IPS-20b (cell line): ENCODE measurements around the gene TTC19.
A peak's percentile ranks its signal among the peaks of the same experiment; 100 is the strongest.

Experiments used
- H3K27ac ChIP-seq: one replicate; pipeline ENCODE4 v1.5.1; 2013; ENCODE audit warnings: low read length
- H3K27me3 ChIP-seq: 2 replicates; pipeline ENCODE4 v1.6.1; 2013; ENCODE audit warnings: mild to moderate bottlenecking, low read length, inconsistent platforms; ENCODE audit not compliant: insufficient read depth
- H3K36me3 ChIP-seq: 2 replicates; pipeline ENCODE4 v1.6.1; 2013; ENCODE audit warnings: low read depth, mild to moderate bottlenecking, inconsistent platforms, low read length, moderate library complexity; ENCODE audit not compliant: insufficient read depth
- H3K4me1 ChIP-seq: 2 replicates; pipeline ENCODE4 v1.6.1; 2013; ENCODE audit warnings: mild to moderate bottlenecking, control low read depth, inconsistent platforms, low read length, moderate library complexity; ENCODE audit not compliant: insufficient read depth
- H3K4me3 ChIP-seq: 2 replicates; pipeline ENCODE4 v1.5.1; 2013; ENCODE audit warnings: mild to moderate bottlenecking, low read length, inconsistent platforms
- H3K9ac ChIP-seq: 2 replicates; pipeline ENCODE4 v1.6.1; 2013; ENCODE audit warnings: low read depth, mild to moderate bottlenecking, inconsistent platforms, low read length, moderate library complexity
- H3K9me3 ChIP-seq: 2 replicates; pipeline ENCODE4 v1.6.1; 2013; ENCODE audit warnings: mild to moderate bottlenecking, low read depth, low read length, inconsistent platforms; ENCODE audit not compliant: insufficient read depth

Gene TTC19

DNA sequence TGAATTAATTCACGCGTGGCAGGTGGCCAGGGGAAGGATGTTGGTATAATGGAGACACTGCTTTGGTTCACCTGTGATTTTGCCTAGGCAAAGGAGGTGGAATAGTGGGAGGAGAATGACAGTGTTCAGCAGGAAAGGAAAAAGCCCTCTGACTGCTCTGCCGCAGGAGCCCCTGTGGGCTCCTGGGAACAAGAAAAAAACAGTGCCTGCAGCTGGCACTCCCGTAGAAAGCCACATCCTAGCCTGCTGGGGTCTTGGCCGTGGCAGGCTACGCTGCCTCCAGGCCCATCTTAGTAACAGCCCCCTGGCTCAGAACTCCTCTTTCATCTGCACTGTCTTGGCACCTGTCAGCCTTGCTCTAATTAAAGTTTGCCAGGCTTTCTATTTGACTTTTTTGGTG lies 34.1 kb upstream of the TTC19 start:
- H3K4me1 ChIP-seq, result peaks cover 36% of the 10 kb centered on the region
- peak overlapping the region; percentile 89; the same call in 1 of the 2 replicates for H3K9ac ChIP-seq
- H3K4me3 ChIP-seq, result peak overlapping the region; percentile 60; the same call in 1 of the 2 replicates
- no peaks in the 10 kb centered on the region for H3K27me3 ChIP-seq
- H3K9me3 ChIP-seq, result no peaks in the 10 kb centered on the region
- H3K27ac ChIP-seq, result peak overlapping the region; percentile 90
- H3K36me3 ChIP-seq, result no peaks in the 10 kb centered on the region

DNA sequence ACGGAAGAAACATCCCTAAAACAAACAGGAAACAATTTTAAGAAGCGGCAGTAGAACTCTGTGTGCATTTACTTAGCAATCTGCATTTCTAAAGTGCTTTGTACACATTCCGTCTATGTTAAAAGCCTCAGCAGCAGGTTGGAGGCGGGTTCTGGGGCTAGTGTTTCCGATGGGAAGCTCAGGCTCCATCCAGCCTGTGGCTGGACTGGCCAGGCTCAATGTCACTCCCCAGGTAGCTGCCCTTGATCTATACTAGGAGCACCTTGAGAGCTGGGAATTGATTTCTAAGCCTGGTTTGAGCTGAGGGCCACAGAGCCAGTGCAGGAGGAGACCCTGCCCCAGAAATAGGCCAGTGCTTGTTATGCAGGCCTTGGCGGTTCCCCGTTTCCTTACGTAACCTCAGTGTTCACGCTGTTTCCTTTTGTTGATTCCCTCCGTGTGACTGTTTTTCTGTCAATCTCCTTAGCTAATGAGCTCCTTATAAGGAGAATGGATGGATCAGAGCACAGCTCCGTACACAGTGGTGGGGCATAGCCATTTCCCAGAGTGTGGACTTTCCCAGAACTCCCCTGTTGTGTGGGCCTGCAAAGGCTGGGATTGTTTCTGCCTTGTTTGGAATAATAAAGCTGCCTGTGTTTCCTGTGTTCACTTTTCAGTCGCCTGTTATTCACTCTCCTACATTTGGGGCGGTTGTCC lies 33.3 kb upstream of the TTC19 start:
- Histone ChIP-seq H3K4me3 (peak overlapping the region; percentile 60), H3K4me1 (peaks cover 43% of the 10 kb centered on the region), H3K9ac (peak overlapping the region; percentile 89), H3K9me3 (no peaks in the 10 kb centered on the region), H3K27me3 (no peaks in the 10 kb centered on the region), H3K36me3 (no peaks in the 10 kb centered on the region), H3K27ac (peak overlapping the region; percentile 99)

DNA sequence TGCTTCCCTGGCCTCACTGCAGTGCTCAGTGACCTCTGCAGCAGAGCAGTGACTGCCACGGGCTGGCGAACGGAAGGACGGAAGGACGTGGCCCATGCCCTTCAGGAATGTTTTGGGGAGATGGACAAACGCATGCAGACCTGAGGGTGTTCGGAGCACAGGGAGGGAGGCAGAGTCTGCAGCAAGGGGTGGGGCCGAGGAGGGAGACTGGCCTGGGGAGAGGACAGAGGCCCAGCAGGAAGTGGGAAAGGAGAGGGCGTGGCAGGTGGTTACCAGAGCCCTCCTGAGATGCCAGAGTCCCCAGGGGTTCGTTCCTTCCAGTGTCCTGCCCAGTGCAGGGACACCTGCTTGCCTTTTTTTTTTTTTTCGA lies 32.8 kb upstream of the TTC19 start:
- peak overlapping the region; percentile 89 for H3K9ac ChIP-seq
- H3K4me3 ChIP-seq, result peak overlapping the region; percentile 60
- H3K9me3 ChIP-seq, result no peaks in the 10 kb centered on the region
- H3K4me1 ChIP-seq, result peaks cover 44% of the 10 kb centered on the region
- no peaks in the 10 kb centered on the region for H3K36me3 ChIP-seq
- H3K27me3 ChIP-seq, result no peaks in the 10 kb centered on the region
- peak overlapping the region; percentile 99 for H3K27ac ChIP-seq

DNA sequence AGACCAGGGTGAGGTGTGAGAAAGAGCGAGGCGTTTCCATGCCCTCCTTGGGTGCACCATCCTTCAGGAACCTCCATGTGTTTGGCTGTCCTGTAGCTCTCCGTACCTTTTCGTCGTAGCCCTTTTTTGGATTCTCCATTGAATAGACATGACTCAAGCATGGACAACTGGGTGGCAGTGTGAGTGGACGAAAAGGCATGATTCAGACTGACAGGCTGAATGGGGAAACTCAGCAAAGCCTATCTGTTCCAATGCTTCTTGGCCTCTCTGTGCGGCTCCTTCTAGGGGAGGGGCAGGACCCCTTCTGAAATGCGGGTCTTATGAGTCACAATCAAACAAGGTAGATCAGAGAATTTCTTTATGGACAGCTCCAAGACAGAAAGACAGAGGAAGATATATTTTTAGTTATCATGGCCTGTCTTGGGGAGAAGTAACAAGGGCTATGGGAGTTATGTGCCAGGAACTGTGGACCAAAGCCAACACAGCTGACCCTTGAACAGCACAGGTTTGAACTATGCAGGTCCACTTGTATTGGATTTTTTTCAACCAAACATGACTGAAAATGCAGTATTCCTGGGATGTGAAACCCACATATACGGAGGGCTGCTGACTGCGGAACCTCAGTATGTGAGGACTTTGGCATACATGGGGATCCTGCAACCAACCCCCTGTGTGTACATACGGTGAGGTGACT lies 31.8 kb upstream of the TTC19 start:
- Histone ChIP-seq H3K9ac (peak overlapping the region; percentile 89; the same call in 1 of the 2 replicates), H3K4me3 (no peak overlapping the region)

DNA sequence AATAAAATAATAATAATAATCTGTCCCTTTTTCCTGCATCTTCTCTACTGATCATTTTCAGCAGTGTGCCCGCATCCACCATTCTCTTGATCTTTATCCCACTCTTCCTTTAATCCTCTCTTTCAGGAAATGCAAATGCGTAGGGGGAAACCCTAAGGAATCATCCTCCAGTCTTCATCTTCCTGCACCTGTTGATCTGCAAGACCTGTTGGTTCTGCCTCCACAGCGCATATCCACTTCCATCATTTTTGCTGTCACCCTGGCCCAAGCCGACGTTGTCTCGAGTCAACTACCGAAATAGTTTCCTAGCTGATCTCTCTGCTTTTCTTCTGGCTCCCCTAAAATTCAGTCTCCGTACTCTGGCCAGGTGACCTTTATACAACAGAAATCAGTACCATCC lies 30.2 kb upstream of the TTC19 start:
- H3K27me3 ChIP-seq, result no peaks in the 10 kb centered on the region
- no peak overlapping the region for H3K9ac ChIP-seq
- no peaks in the 10 kb centered on the region for H3K36me3 ChIP-seq
- H3K27ac ChIP-seq, result no peak overlapping the region
- no peaks in the 10 kb centered on the region for H3K9me3 ChIP-seq
- no peak overlapping the region for H3K4me3 ChIP-seq
- peaks cover 44% of the 10 kb centered on the region for H3K4me1 ChIP-seq

More for the DNA sequence above, 31.8 kb upstream of the TTC19 start:
- Histone ChIP-seq H3K4me1 (peaks cover 44% of the 10 kb centered on the region), H3K36me3 (no peaks in the 10 kb centered on the region), H3K27ac (peak overlapping the region; percentile 99), H3K27me3 (no peaks in the 10 kb centered on the region), H3K9me3 (no peaks in the 10 kb centered on the region)

DNA sequence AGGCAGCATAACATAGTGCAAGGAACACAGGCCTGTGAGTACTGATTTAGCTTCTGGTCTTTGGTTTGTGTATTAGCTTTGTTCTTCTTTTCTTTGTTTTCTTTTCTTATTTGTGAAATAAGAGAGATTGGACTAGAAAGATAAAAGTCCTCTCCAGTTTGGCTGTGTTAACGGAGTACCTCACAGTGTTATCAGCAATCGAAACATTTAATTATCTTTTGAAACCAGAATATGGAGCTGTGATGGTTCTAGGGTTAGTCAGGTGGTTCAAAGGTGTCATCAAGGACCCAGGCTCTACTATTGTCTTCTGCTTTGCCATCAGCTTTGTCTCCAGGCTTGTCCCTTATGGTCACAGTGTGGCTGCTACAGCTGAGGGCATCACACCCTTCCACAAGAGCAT lies 29.1 kb upstream of the TTC19 start:
- no peaks in the 10 kb centered on the region for H3K27me3 ChIP-seq
- no peak overlapping the region for H3K27ac ChIP-seq
- no peak overlapping the region for H3K4me3 ChIP-seq
- H3K9ac ChIP-seq, result no peak overlapping the region
- no peaks in the 10 kb centered on the region for H3K9me3 ChIP-seq
- peaks cover 38% of the 10 kb centered on the region for H3K4me1 ChIP-seq
- H3K36me3 ChIP-seq, result peaks cover 10% of the 10 kb centered on the region

DNA sequence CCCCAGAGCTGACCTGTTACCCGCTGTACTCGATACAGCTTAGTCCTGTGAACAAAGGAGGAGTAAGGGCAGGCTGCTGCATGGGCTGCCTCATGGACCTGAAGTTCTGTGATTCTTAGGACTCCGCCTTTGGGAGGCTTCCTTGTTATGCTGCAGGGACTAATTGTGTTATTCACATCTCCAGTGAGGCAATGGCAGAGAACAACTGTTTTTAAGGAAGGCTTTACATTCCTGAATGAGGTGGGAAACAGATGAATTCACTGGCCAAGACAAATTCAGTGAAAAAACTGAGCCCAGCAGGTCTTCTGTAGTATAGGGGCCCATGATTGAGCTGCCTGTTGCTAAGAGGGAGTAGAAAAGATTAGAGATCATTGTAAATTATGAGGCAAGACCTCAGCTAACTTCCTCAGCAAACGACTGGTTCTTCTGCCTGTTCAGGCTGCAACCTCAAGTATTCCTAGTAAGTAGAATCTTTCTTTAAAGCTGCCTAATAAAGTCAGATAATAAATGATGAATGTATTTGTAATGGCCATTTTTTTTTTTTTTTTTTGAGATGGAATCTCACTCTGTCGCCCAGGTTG lies 28.4 kb upstream of the TTC19 start:
- Histone ChIP-seq H3K4me1 (peaks cover 33% of the 10 kb centered on the region), H3K9ac (peak overlapping the region; percentile 17; the same call in 1 of the 2 replicates), H3K27ac (no peak overlapping the region), H3K9me3 (no peaks in the 10 kb centered on the region), H3K27me3 (no peaks in the 10 kb centered on the region), H3K36me3 (peaks cover 10% of the 10 kb centered on the region), H3K4me3 (no peak overlapping the region)

DNA sequence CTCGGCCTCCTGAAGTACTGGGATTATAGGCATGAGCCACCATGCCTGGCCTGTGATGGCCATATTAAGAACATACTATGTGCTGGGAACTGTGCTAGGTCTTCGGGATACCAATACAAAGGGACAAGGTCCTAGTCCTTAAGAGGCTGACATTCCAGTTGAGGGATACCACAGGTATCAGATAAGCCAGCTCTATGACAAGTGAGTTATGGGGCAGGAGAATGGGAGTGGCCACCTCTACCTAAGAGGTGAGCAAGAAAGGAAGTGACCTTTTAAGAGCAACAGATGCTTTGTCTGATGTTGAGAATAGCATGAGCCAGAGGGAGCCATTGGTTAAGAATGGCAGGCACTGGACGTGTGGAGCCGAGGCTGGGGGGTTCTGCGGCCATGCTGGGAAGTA lies 27.7 kb upstream of the TTC19 start:
- Histone ChIP-seq H3K4me3 (no peak overlapping the region), H3K9me3 (no peaks in the 10 kb centered on the region), H3K36me3 (peaks cover 17% of the 10 kb centered on the region), H3K27me3 (no peaks in the 10 kb centered on the region), H3K9ac (no peak overlapping the region), H3K27ac (no peak overlapping the region), H3K4me1 (peaks cover 30% of the 10 kb centered on the region; the same call in 1 of the 2 replicates)

DNA sequence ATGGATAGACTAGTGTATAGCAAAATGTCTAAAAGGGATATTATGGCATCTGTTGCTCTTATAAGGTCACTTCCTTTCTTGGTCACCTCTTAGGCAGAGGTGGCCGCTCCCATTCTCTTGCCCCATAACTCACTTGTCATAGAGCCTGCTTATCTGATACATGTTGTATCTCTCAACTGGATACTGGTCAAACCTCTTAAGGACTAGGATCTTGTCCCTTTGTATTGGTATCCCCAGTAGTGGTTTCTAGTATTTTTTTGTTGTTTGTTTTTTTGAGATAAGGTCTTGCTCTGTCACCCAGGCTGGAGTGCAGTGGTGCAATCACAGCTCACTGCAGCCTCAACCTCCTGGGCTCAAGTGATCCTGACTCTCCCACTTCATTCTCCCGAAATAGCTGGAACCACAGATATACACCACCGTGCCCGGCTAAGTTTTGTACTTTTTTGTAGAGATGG lies 27.1 kb upstream of the TTC19 start:
- no peaks in the 10 kb centered on the region for H3K9me3 ChIP-seq
- H3K9ac ChIP-seq, result no peak overlapping the region
- peaks cover 21% of the 10 kb centered on the region for H3K36me3 ChIP-seq
- H3K4me1 ChIP-seq, result peaks cover 23% of the 10 kb centered on the region; the same call in 1 of the 2 replicates
- no peaks in the 10 kb centered on the region for H3K27me3 ChIP-seq
- H3K4me3 ChIP-seq, result no peak overlapping the region
- no peak overlapping the region for H3K27ac ChIP-seq

DNA sequence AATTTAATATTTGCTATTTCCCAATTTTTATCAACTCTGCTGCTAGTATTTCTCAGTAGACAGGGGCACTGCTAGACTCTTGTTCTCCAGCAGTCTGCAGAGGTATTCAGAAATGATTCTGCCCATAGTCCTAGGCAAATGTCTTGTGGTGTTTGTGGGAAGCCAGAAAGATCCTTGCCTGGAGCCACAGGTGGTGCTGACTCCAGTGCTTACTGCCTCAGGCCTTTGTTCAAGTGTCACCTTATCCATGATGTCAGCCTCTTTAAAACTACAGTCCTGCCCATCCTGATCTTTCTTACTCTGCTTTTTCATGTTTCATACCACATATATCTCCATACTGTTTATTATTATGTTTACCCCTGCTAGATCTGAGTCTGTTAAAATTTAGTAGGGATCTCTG lies 26.6 kb upstream of the TTC19 start:
- no peaks in the 10 kb centered on the region for H3K9me3 ChIP-seq
- no peak overlapping the region for H3K9ac ChIP-seq
- H3K27me3 ChIP-seq, result no peaks in the 10 kb centered on the region
- H3K27ac ChIP-seq, result no peak overlapping the region
- peaks cover 19% of the 10 kb centered on the region; the same call in 1 of the 2 replicates for H3K4me1 ChIP-seq
- H3K36me3 ChIP-seq, result peaks cover 26% of the 10 kb centered on the region
- no peak overlapping the region for H3K4me3 ChIP-seq

DNA sequence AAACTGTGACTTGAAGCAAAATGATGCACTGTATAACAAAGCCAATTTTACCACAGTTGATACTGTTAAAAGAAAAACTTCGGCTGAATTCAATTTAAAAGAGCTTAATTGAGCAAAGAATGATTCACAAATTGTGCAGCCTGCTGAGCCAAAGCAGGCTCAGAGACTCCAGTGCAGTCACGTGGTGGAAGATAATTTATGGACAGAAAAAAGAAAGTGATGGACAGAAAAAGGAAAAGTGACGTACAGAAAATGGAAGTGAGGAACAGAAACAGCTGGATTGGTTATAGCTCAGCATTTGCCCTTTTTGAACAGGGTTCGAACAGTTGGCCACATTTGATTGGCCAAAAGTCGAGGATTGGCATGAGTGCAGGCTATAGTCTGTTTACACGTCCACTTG lies 25.8 kb upstream of the TTC19 start:
- no peak overlapping the region for H3K9ac ChIP-seq
- peaks cover 30% of the 10 kb centered on the region for H3K36me3 ChIP-seq
- H3K4me1 ChIP-seq, result peaks cover 16% of the 10 kb centered on the region; the same call in 1 of the 2 replicates
- no peaks in the 10 kb centered on the region for H3K27me3 ChIP-seq
- no peak overlapping the region for H3K4me3 ChIP-seq
- H3K9me3 ChIP-seq, result no peaks in the 10 kb centered on the region
- H3K27ac ChIP-seq, result no peak overlapping the region
